Fibroblast of skin of left biceps (primary cell): ENCODE data around the gene ARHGEF28.

Experiments
- DNase-seq, 2 experiments: peaks; one replicate each; pipeline ENCODE4 v3.0.0-alpha.2; 2013; ENCODE audit warnings: low read depth in 2 of 2

Gene ARHGEF28

GRCh38 chr5:73623060-73623459, 2.9 kb upstream of the ARHGEF28 start:
- no peak for DNase-seq

GRCh38 chr5:73623901-73624404, 2.0 kb upstream of the ARHGEF28 start:
- DNase-seq, result no peak

- DNase-seq, result no peak
These were observed 1.1 kb upstream of the ARHGEF28 start for GRCh38 chr5:73624888-73625287.

- DNase-seq, result no peak
These were observed 538 bp upstream of the ARHGEF28 start for GRCh38 chr5:73625372-73625943.

GRCh38 chr5:73626814-73627313, 868 bp downstream of the ARHGEF28 start:
- no peak for DNase-seq

- DNase-seq, result no peak
These were observed 3.5 kb downstream of the ARHGEF28 start for GRCh38 chr5:73629456-73629855.

GRCh38 chr5:73630765-73631164, 4.8 kb downstream of the ARHGEF28 start:
- DNase-seq, result no peak

- no peak for DNase-seq
These were observed 5.5 kb downstream of the ARHGEF28 start for GRCh38 chr5:73631500-73631899.

- no peak for DNase-seq
These were observed 7.1 kb downstream of the ARHGEF28 start for GRCh38 chr5:73633060-73633459.

- DNase-seq, result no peak
These were observed 10.4 kb downstream of the ARHGEF28 start for GRCh38 chr5:73636408-73636807.

- DNase-seq, result no peak
These were observed 11.6 kb downstream of the ARHGEF28 start for GRCh38 chr5:73637565-73637964.

- peak; percentile 55 to 64 for DNase-seq
These were observed 12.5 kb downstream of the ARHGEF28 start for GRCh38 chr5:73638344-73639095.

GRCh38 chr5:73640861-73641320, 14.9 kb downstream of the ARHGEF28 start:
- DNase-seq, result peak; percentile 10 to 17

- DNase-seq, result no peak
These were observed 15.8 kb downstream of the ARHGEF28 start for GRCh38 chr5:73641811-73642210.

- DNase-seq, result no peak
These were observed 16.3 kb downstream of the ARHGEF28 start for GRCh38 chr5:73642344-73642743.

- DNase-seq, result no peak
These were observed 18.5 kb downstream of the ARHGEF28 start for GRCh38 chr5:73644385-73644963.

GRCh38 chr5:73647721-73648120, 21.7 kb downstream of the ARHGEF28 start:
- no peak for DNase-seq

GRCh38 chr5:73648515-73648914, 22.5 kb downstream of the ARHGEF28 start:
- no peak for DNase-seq

- DNase-seq, result no peak
These were observed 23.9 kb downstream of the ARHGEF28 start for GRCh38 chr5:73649926-73650325.

- DNase-seq, result no peak
These were observed 26.4 kb downstream of the ARHGEF28 start for GRCh38 chr5:73652391-73652790.

GRCh38 chr5:73654171-73654811, 28.3 kb downstream of the ARHGEF28 start:
- DNase-seq, result no peak

GRCh38 chr5:73654819-73655318, 28.9 kb downstream of the ARHGEF28 start:
- no peak for DNase-seq
